H9 (cell line): Measurements from ENCODE around the gene RBM23. TPM values are rescaled to one million over a fixed set of nuclear protein-coding genes. Genes with fewer than 3 reads are reported as not detected.
"Not testable (repeated sequence)": the region's sequence is repeated elsewhere in the genome, so short reads cannot be mapped to it uniquely, and the experiment has no call there.

Experiments used
- DNase-seq: peaks from one replicate; pipeline ENCODE4 v3.0.0-alpha.2; 2017
- H2AFZ ChIP-seq: one replicate; pipeline ENCODE4 v1.6.1; 2013; ENCODE audit warnings: mild to moderate bottlenecking, low read length, control low read depth, moderate library complexity
- H2AK5ac ChIP-seq: 2 replicates; pipeline ENCODE4 v1.6.1; 2013; ENCODE audit warnings: low read length, control low read depth, mixed read lengths; ENCODE audit not compliant: insufficient read length
- H2BK120ac ChIP-seq: one replicate; pipeline ENCODE4 v1.6.1; 2013; ENCODE audit warnings: low read depth, mild to moderate bottlenecking, low read length, control low read depth, inconsistent platforms; ENCODE audit not compliant: poor library complexity, severe bottlenecking
- H2BK12ac ChIP-seq: 2 replicates; pipeline ENCODE4 v1.6.1; 2013; ENCODE audit warnings: low read length, control low read depth, mixed read lengths, low read depth; ENCODE audit not compliant: insufficient read length
- H2BK15ac ChIP-seq: 2 replicates; pipeline ENCODE4 v1.6.1; 2013; ENCODE audit warnings: low read depth, low read length, control low read depth
- H2BK20ac ChIP-seq: one replicate; pipeline ENCODE4 v1.6.1; 2013; ENCODE audit warnings: low read depth, mild to moderate bottlenecking, low read length, control low read depth, inconsistent platforms; ENCODE audit not compliant: poor library complexity, severe bottlenecking
- H2BK5ac ChIP-seq: 2 replicates; pipeline ENCODE4 v1.6.1; 2013; ENCODE audit warnings: low read length, control low read depth, mixed read lengths; ENCODE audit not compliant: insufficient read length
- H3K14ac ChIP-seq: 2 replicates; pipeline ENCODE4 v1.6.1; 2013; ENCODE audit warnings: low read length, control low read depth; ENCODE audit not compliant: insufficient read depth
- H3K18ac ChIP-seq: 2 replicates; pipeline ENCODE4 v1.6.1; 2013; ENCODE audit warnings: low read depth, mild to moderate bottlenecking, mixed read lengths, low read length, control low read depth; ENCODE audit not compliant: insufficient read length
- H3K23ac ChIP-seq: 2 replicates; pipeline ENCODE4 v1.6.1; 2013; ENCODE audit warnings: low read length, control low read depth, mixed read lengths, low read depth; ENCODE audit not compliant: insufficient read length
- H3K23me2 ChIP-seq: 2 replicates; pipeline ENCODE4 v1.6.1; 2013; ENCODE audit warnings: low read depth, mild to moderate bottlenecking, mixed read lengths, low read length, control low read depth; ENCODE audit not compliant: insufficient read length, poor library complexity, severe bottlenecking
- H3K27ac ChIP-seq: 2 replicates; pipeline ENCODE4 v1.5.1; 2013; ENCODE audit warnings: low read length, control low read depth, mixed read lengths, low read depth; ENCODE audit not compliant: insufficient read length
- H3K27me3 ChIP-seq: 2 replicates; pipeline ENCODE4 v1.6.1; 2013; ENCODE audit warnings: low read length, control low read depth, inconsistent platforms; ENCODE audit not compliant: insufficient read depth
- H3K4ac ChIP-seq: 2 replicates; pipeline ENCODE4 v1.6.1; 2013; ENCODE audit warnings: low read depth, mild to moderate bottlenecking, control low read depth, inconsistent platforms, low read length, moderate library complexity
- H3K4me1 ChIP-seq: 2 replicates; pipeline ENCODE4 v1.6.1; 2013; ENCODE audit warnings: low read length, control low read depth, inconsistent platforms; ENCODE audit not compliant: insufficient read depth
- H3K4me2 ChIP-seq: 2 replicates; pipeline ENCODE4 v1.6.1; 2013; ENCODE audit warnings: low read length, control low read depth, mixed read lengths; ENCODE audit not compliant: insufficient read length, insufficient read depth
- H3K56ac ChIP-seq: 2 replicates; pipeline ENCODE4 v1.6.1; 2013; ENCODE audit warnings: low read depth, mild to moderate bottlenecking, mixed read lengths, low read length, control low read depth; ENCODE audit not compliant: insufficient read length
- H3K79me1 ChIP-seq: 2 replicates; pipeline ENCODE4 v1.6.1; 2013; ENCODE audit warnings: low read depth, mild to moderate bottlenecking, moderate library complexity, low read length, control low read depth, inconsistent platforms; ENCODE audit not compliant: insufficient read depth, poor library complexity, severe bottlenecking
- H3K79me2 ChIP-seq: 2 replicates; pipeline ENCODE4 v1.6.1; 2013; ENCODE audit warnings: low read length, control low read depth, inconsistent platforms; ENCODE audit not compliant: insufficient read depth
- H3K9ac ChIP-seq: 2 replicates; pipeline ENCODE4 v1.6.1; 2013; ENCODE audit warnings: low read length, control low read depth, mixed read lengths; ENCODE audit not compliant: insufficient read length; ENCODE audit errors: extremely low read depth
- H3K9me3 ChIP-seq: one replicate; pipeline ENCODE4 v1.6.1; 2013; ENCODE audit warnings: low read depth, low read length, inconsistent platforms; ENCODE audit not compliant: control insufficient read depth
- H3T11ph ChIP-seq: one replicate; pipeline ENCODE4 v1.6.1; 2013; ENCODE audit warnings: mild to moderate bottlenecking, low read length, control low read depth, inconsistent platforms
- H4K20me1 ChIP-seq: one replicate; pipeline ENCODE4 v1.6.1; 2013; ENCODE audit not compliant: control insufficient read depth, insufficient read length, insufficient read depth
- H4K5ac ChIP-seq: 2 replicates; pipeline ENCODE4 v1.6.1; 2013; ENCODE audit warnings: low read depth, mild to moderate bottlenecking, mixed read lengths, low read length, control low read depth; ENCODE audit not compliant: insufficient read length
- H4K8ac ChIP-seq: replicated peaks from 2 replicates; pipeline ENCODE4 v1.6.1; 2013; ENCODE audit warnings: low read length, control low read depth, mixed read lengths, low read depth; ENCODE audit not compliant: insufficient read length
- H4K91ac ChIP-seq: 2 replicates; pipeline ENCODE4 v1.6.1; 2013; ENCODE audit warnings: low read depth, mild to moderate bottlenecking, moderate library complexity, mixed read lengths, low read length, control low read depth; ENCODE audit not compliant: insufficient read length
- H3K27ac Mint-ChIP-seq, 3 experiments: 2 replicates in 2 of 3; 3 replicates in 1 of 3; pipeline ENCODE4 v1.8.0; 2020 to 2021; ENCODE audit warnings: mixed read lengths in 3 of 3, mild to moderate bottlenecking in 1 of 3, moderate library complexity in 1 of 3
- H3K27me3 Mint-ChIP-seq: 2 replicates; pipeline ENCODE4 v1.8.0; 2021; ENCODE audit warnings: low read depth, mild to moderate bottlenecking, moderate library complexity, mixed read lengths
- H3K36me3 Mint-ChIP-seq, 3 experiments: 2 replicates in 2 of 3; 3 replicates in 1 of 3; pipeline ENCODE4 v1.8.0; 2020 to 2021; ENCODE audit warnings: low read depth in 3 of 3, mixed read lengths in 3 of 3; ENCODE audit not compliant: insufficient read depth in 1 of 3
- H3K4me1 Mint-ChIP-seq, 2 experiments: 2 replicates each; pipeline ENCODE4 v1.8.0; 2020; ENCODE audit warnings: mixed read lengths in 2 of 2
- H3K4me3 Mint-ChIP-seq, 2 experiments: 2 replicates in 1 of 2; 3 replicates in 1 of 2; pipeline ENCODE4 v1.8.0; 2020 to 2021; ENCODE audit warnings: mild to moderate bottlenecking in 2 of 2, mixed read lengths in 2 of 2, moderate library complexity in 1 of 2
- H3K9me3 Mint-ChIP-seq, 2 experiments: 2 replicates in 1 of 2; 3 replicates in 1 of 2; pipeline ENCODE4 v1.8.0; 2020; ENCODE audit warnings: mild to moderate bottlenecking in 2 of 2, mixed read lengths in 2 of 2, moderate library complexity in 1 of 2
- WGBS: extraction: QIAGEN DNeasy Blood & Tissue Kit; methylation state at CpG from one replicate; pipeline ENCODE4 v1.1.7; 2013; ENCODE audit warnings: missing lambda C conversion rate, low lambda C conversion rate, mixed read lengths; ENCODE audit not compliant: insufficient read length; ENCODE audit errors: extremely low coverage; 5-methylcytosine and 5-hydroxymethylcytosine counted together
- total RNA-seq: library from RNA; stranded (reverse); gene quantifications from 2 replicates; pipeline ENCODE4 v1.2.1, GENCODE V29; 2021
- TF ChIP-seq, protein P1 (sequence below): fragments of 200-600 bp; sonication (generic); conservative IDR thresholded peaks from 3 replicates; pipeline ENCODE4 v1.8.0; 2021; ENCODE audit warnings: antibody characterized with exemption, mild to moderate bottlenecking

RBM23 gene
- total RNA-seq, 1 experiment from 2014 or later = 79.0 TPM

DNA sequence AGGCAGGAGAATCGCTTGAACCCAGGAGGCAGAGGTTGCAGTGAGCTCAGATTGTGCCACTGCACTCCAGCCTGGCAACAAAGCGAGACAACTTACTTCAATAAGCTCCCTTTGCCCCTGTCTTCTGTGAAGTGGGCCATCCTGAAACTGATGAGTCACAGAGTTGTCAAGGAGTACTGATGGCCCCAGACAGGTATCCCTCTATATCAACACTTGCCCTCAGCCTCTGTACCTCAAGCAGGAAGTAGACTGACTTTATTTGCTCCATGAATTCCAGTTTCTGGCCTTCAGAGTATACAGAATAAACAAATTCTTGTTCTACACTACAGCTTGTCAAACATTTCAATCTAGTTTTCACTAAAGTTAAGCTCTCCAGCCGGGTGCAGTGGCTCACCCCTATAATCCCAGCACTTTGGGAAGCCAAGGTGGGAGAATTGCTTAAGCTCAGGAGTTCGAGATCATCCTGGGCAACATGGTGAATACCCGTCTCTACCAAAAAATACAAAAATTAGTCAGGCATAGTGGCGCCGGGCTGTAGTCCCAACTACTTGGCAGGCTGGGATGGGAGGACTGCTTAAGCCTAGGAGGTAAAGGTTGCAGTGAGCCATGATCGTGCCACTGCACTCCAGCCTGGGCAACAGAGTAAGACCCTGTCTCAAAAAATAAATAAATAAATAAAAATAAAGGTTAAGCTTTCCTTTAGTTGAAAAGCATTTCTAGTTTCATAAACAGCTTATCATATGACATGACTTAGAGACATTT, 63.8 kb downstream of the RBM23 start:
- Histone ChIP-seq H3K27ac (no peak overlapping the region), H3K23me2 (no peaks in the 10 kb centered on the region), H3K18ac (no peak overlapping the region), H3K9ac (no peak overlapping the region), H2BK12ac (no peak overlapping the region), H3K4ac (no peak overlapping the region), H3K56ac (no peak overlapping the region), H2BK120ac (no peak overlapping the region), H3K79me1 (no peaks in the 10 kb centered on the region), H4K5ac (no peak overlapping the region), H2AFZ (no peak overlapping the region), H4K91ac (no peak overlapping the region), H3K4me1 (no peaks in the 10 kb centered on the region), H3K9me3 (no peaks in the 10 kb centered on the region), H2AK5ac (no peak overlapping the region), H4K20me1 (no peaks in the 10 kb centered on the region), H2BK20ac (no peak overlapping the region), H2BK15ac (no peak overlapping the region), H4K8ac (no peak overlapping the region), H3K14ac (no peak overlapping the region), H3K4me2 (no peak overlapping the region), H3K27me3 (no peaks in the 10 kb centered on the region), H2BK5ac (no peak overlapping the region), H3T11ph (no peak overlapping the region), H3K79me2 (no peaks in the 10 kb centered on the region), H3K23ac (no peak overlapping the region)
- no peak overlapping the region; a peak in 1 of 5 replicates for H3K4me3 Mint-ChIP-seq
- peaks cover 0 to 3% of the 10 kb centered on the region in 2 experiments; a peak in 2 of 5 replicates for H3K9me3 Mint-ChIP-seq
- no CpG with 5 or more reads among the region's 8 CpGs for WGBS
- H3K27ac Mint-ChIP-seq = peak overlapping the region in 1 of 3 experiments; percentile 76; a peak in 1 of 7 replicates
- H3K36me3 Mint-ChIP-seq = no peaks in the 10 kb centered on the region
- TF ChIP-seq, protein P1, sequence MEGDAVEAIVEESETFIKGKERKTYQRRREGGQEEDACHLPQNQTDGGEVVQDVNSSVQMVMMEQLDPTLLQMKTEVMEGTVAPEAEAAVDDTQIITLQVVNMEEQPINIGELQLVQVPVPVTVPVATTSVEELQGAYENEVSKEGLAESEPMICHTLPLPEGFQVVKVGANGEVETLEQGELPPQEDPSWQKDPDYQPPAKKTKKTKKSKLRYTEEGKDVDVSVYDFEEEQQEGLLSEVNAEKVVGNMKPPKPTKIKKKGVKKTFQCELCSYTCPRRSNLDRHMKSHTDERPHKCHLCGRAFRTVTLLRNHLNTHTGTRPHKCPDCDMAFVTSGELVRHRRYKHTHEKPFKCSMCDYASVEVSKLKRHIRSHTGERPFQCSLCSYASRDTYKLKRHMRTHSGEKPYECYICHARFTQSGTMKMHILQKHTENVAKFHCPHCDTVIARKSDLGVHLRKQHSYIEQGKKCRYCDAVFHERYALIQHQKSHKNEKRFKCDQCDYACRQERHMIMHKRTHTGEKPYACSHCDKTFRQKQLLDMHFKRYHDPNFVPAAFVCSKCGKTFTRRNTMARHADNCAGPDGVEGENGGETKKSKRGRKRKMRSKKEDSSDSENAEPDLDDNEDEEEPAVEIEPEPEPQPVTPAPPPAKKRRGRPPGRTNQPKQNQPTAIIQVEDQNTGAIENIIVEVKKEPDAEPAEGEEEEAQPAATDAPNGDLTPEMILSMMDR = no peak
- no peak for DNase-seq
- H3K27me3 Mint-ChIP-seq = no peaks in the 10 kb centered on the region; the same call in 1 of the 2 replicates
- H3K4me1 Mint-ChIP-seq = peaks cover 4% of the 10 kb centered on the region in 2 experiments

DNA sequence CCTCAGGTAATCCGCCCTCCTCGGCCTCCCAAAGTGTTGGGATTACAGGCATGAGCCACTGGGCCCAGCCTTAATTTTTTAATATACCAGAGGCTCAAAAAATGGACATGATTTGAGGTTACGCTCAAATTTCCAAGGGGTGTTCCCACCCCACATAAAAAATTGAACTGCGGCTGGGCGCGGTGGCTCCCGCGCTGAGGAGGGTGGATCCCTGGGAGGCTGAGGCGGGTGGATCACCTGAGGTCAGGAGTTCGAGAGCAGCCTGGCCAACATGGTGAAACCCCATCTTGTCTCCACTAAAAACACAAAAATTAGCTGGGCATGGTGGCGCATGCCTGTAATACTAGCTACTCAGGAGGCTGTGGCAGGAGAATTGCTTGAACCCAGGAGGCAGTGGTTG, 64.7 kb downstream of the RBM23 start:
- H3K79me1 ChIP-seq, H3K4me2 ChIP-seq, H4K8ac ChIP-seq, H3K4me1 ChIP-seq, H3K27me3 Mint-ChIP-seq, H3K79me2 ChIP-seq, H3K56ac ChIP-seq, DNase-seq, H3K4me3 Mint-ChIP-seq, H2BK5ac ChIP-seq, H2AK5ac ChIP-seq, H3K23ac ChIP-seq, H4K20me1 ChIP-seq, H2BK12ac ChIP-seq, H3K27ac ChIP-seq, H3T11ph ChIP-seq, H3K9me3 Mint-ChIP-seq, H3K4ac ChIP-seq, H3K36me3 Mint-ChIP-seq, H3K27me3 ChIP-seq, H3K9me3 ChIP-seq, H3K18ac ChIP-seq, H3K9ac ChIP-seq, H2BK120ac ChIP-seq, H2BK20ac ChIP-seq, H2BK15ac ChIP-seq, H3K27ac Mint-ChIP-seq, H4K91ac ChIP-seq, H3K23me2 ChIP-seq, H3K4me1 Mint-ChIP-seq, H2AFZ ChIP-seq, H4K5ac ChIP-seq, H3K14ac ChIP-seq: not testable (repeated sequence)
- no CpG with 5 or more reads among the region's 11 CpGs for WGBS
